Astrocyte (in vitro differentiated cells and primary cell): ENCODE measurements around the gene SLC25A20. TPM values are rescaled to one million over a fixed set of nuclear protein-coding genes. Genes with fewer than 3 reads are reported as not detected.

Experiments used
- DNase-seq: peaks from one replicate; pipeline ENCODE4 v3.0.0-alpha.2; 2010; ENCODE audit warnings: low read depth
- FAIRE-seq: peaks from 2 replicates; lab custom pipeline; 2011; peaks lifted over from hg19 to GRCh38; lab: Jason Lieb, UNC
- H2AFZ ChIP-seq: 2 replicates; pipeline ENCODE4 v1.6.0; 2012; ENCODE audit warnings: low read depth, low read length, inconsistent platforms
- H3K27ac ChIP-seq: 2 replicates; pipeline ENCODE4 v1.5.1; 2011; ENCODE audit warnings: low read depth, low read length, inconsistent platforms
- H3K27me3 ChIP-seq: 2 replicates; pipeline ENCODE4 v1.6.0; 2011; ENCODE audit warnings: low read length, inconsistent platforms; ENCODE audit not compliant: insufficient read depth
- H3K36me3 ChIP-seq: 2 replicates; pipeline ENCODE4 v1.5.1; 2011; ENCODE audit warnings: low read length, inconsistent platforms; ENCODE audit not compliant: insufficient read depth
- H3K4me1 ChIP-seq: 2 replicates; pipeline ENCODE4 v1.5.1; 2011; ENCODE audit warnings: low read length, inconsistent platforms; ENCODE audit not compliant: insufficient read depth
- H3K4me2 ChIP-seq: 2 replicates; pipeline ENCODE4 v1.6.0; 2012; ENCODE audit warnings: low read length, inconsistent platforms
- H3K4me3 ChIP-seq: 2 replicates; pipeline ENCODE4 v1.5.1; 2011; ENCODE audit warnings: low read depth, mild to moderate bottlenecking, low read length, inconsistent platforms; ENCODE audit not compliant: insufficient read depth
- H3K79me2 ChIP-seq: 2 replicates; pipeline ENCODE4 v1.6.0; 2012; ENCODE audit warnings: mild to moderate bottlenecking, low read length, inconsistent platforms; ENCODE audit not compliant: insufficient read depth
- H3K9ac ChIP-seq: 2 replicates; pipeline ENCODE4 v1.6.0; 2012; ENCODE audit warnings: mild to moderate bottlenecking, low read length, inconsistent platforms
- H3K9me3 ChIP-seq: 2 replicates; pipeline ENCODE4 v1.5.1; 2012; ENCODE audit warnings: low read depth, mild to moderate bottlenecking, low read length, inconsistent platforms; ENCODE audit not compliant: insufficient read depth
- H4K20me1 ChIP-seq: 2 replicates; pipeline ENCODE4 v1.6.0; 2012; ENCODE audit warnings: low read length, inconsistent platforms; ENCODE audit not compliant: insufficient read depth
- H3K27ac Mint-ChIP-seq: one replicate; pipeline ENCODE4 v1.8.0; 2021; ENCODE audit warnings: mild to moderate bottlenecking, mixed read lengths; ENCODE audit not compliant: unreplicated experiment
- H3K27me3 Mint-ChIP-seq: one replicate; pipeline ENCODE4 v1.8.0; 2021; ENCODE audit warnings: low read depth, mixed read lengths; ENCODE audit not compliant: unreplicated experiment
- H3K36me3 Mint-ChIP-seq: one replicate; pipeline ENCODE4 v1.8.0; 2021; ENCODE audit warnings: low read depth, mixed read lengths; ENCODE audit not compliant: unreplicated experiment
- H3K4me1 Mint-ChIP-seq: one replicate; pipeline ENCODE4 v1.8.0; 2021; ENCODE audit warnings: low read depth, mixed read lengths; ENCODE audit not compliant: unreplicated experiment
- H3K4me3 Mint-ChIP-seq: one replicate; pipeline ENCODE4 v1.8.0; 2021; ENCODE audit warnings: mild to moderate bottlenecking, moderate library complexity, mixed read lengths; ENCODE audit not compliant: unreplicated experiment
- H3K9me3 Mint-ChIP-seq: one replicate; pipeline ENCODE4 v1.8.0; 2021; ENCODE audit warnings: mild to moderate bottlenecking, mixed read lengths; ENCODE audit not compliant: unreplicated experiment
- CTCF ChIP-seq: IDR thresholded peaks from 2 replicates; pipeline ENCODE4 v1.5.1; 2011; ENCODE audit warnings: low read depth, mild to moderate bottlenecking, inconsistent platforms, low read length, moderate library complexity; ENCODE audit not compliant: insufficient read depth
- EZH2 ChIP-seq: IDR thresholded peaks from 2 replicates; pipeline ENCODE4 v1.6.1; 2012; ENCODE audit warnings: mild to moderate bottlenecking, low read length, inconsistent platforms; ENCODE audit not compliant: insufficient read depth
- total RNA-seq: library from RNA; stranded (reverse); gene quantifications from 2 replicates; pipeline ENCODE4 v1.2.1, GENCODE V29; 2021

Gene SLC25A20
- total RNA-seq, 1 donor from 2014 or later, result 25.0 TPM

GRCh38 chr3:48847504-48848423, 50.9 kb downstream of the SLC25A20 start, which contains the start of gene PRKAR2A:
PRKAR2A (minus strand) TSS chr3:48847874; CDS start chr3:48847596, 278 bp downstream.
- H3K27ac ChIP-seq, result peak within 1 kb of the TSS; percentile 61
- H3K4me1 ChIP-seq, result peaks cover 7% of the 10 kb centered on the region
- peak; percentile 70 for DNase-seq
- H3K27ac Mint-ChIP-seq, result peak within 1 kb of the TSS; percentile 78
- peak within 1 kb of the TSS; percentile 79 for H3K4me3 ChIP-seq
- no peaks in the 10 kb centered on the region for H3K9me3 Mint-ChIP-seq
- no peak for FAIRE-seq
- peak within 1 kb of the TSS; percentile 86 for H3K9ac ChIP-seq
- peaks cover 11% of the 10 kb centered on the region for H3K36me3 Mint-ChIP-seq
- H3K9me3 ChIP-seq, result no peaks in the 10 kb centered on the region
- no peaks in the 10 kb centered on the region for H3K27me3 Mint-ChIP-seq
- no peaks in the 10 kb centered on the region for H3K27me3 ChIP-seq
- H4K20me1 ChIP-seq, result peaks cover 21% of the 10 kb centered on the region
- peak within 1 kb of the TSS; percentile 83 for H3K4me2 ChIP-seq
- peak within 1 kb of the TSS; percentile 90 for H3K4me3 Mint-ChIP-seq
- peak within 1 kb of the TSS; percentile 93 for H2AFZ ChIP-seq
- H3K79me2 ChIP-seq, result peaks cover 24% of the 10 kb centered on the region
- peaks cover 2% of the 10 kb centered on the region for H3K4me1 Mint-ChIP-seq
- no peaks in the 10 kb centered on the region for H3K36me3 ChIP-seq
- TF ChIP-seq EZH2 (no peak), CTCF (no peak)

- Mint-ChIP-seq H3K4me1 (peaks cover 2% of the 10 kb centered on the region), H3K9me3 (no peaks in the 10 kb centered on the region), H3K36me3 (peaks cover 11% of the 10 kb centered on the region), H3K27ac (peak overlapping the region; percentile 66), H3K4me3 (peak overlapping the region; percentile 90), H3K27me3 (no peaks in the 10 kb centered on the region)
- Histone ChIP-seq H3K27me3 (no peaks in the 10 kb centered on the region), H3K9ac (peak overlapping the region; percentile 86), H3K4me2 (peak overlapping the region; percentile 83), H4K20me1 (peaks cover 21% of the 10 kb centered on the region), H3K36me3 (no peaks in the 10 kb centered on the region), H3K4me1 (peaks cover 7% of the 10 kb centered on the region), H2AFZ (peak overlapping the region; percentile 93), H3K27ac (peak overlapping the region; percentile 61), H3K4me3 (peak overlapping the region; percentile 79), H3K9me3 (no peaks in the 10 kb centered on the region), H3K79me2 (peaks cover 24% of the 10 kb centered on the region)
- TF ChIP-seq EZH2 (no peak), CTCF (no peak)
- DNase-seq (peak; percentile 70), FAIRE-seq (no peak)
Observed at GRCh38 chr3:48847053-48847503, 51.6 kb downstream of the SLC25A20 start.
